HuH-7 (cell line): ENCODE results near the gene KRTAP17-1.
"Not testable (repeated sequence)": the region's sequence is repeated elsewhere in the genome, so short reads cannot be mapped to it uniquely, and the experiment has no call there.

ENCODE experiments used
- DNase-seq: peaks from one replicate; pipeline ENCODE4 v3.0.0; 2011; ENCODE audit warnings: low spot score

The KRTAP17-1 gene

DNA sequence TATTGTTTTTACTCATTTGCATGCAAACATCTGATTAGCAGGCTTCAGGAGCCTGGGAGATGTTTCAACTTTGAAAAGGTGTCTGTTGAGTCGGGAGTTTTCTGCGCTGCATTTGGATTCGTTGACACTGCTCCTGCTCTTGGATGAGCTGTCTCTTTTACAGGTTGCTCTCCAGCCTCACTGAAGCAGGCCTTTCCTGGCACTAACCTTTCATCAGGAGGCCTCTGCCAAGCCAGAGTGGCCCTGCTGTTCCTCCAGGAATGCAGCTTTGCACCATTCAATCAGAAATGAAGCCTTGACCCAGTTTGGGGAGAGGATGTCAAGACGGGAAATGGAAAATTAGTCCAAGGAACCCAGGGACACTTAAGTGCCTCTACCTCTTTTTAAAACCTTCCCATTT lies 12.5 kb downstream of the KRTAP17-1 start:
- no peak for DNase-seq

GRCh38 chr17:41301916-41302901 lies 13.3 kb downstream of the KRTAP17-1 start, which contains the start of gene KRTAP29-1:
TSS of gene KRTAP29-1 (minus strand) at chr17:41302851. CDS start at chr17:41302851, 0 bp downstream.
- DNase-seq = no peak

GRCh38 chr17:41301204-41301790 lies 14.2 kb downstream of the KRTAP17-1 start:
- DNase-seq = no peak

DNA sequence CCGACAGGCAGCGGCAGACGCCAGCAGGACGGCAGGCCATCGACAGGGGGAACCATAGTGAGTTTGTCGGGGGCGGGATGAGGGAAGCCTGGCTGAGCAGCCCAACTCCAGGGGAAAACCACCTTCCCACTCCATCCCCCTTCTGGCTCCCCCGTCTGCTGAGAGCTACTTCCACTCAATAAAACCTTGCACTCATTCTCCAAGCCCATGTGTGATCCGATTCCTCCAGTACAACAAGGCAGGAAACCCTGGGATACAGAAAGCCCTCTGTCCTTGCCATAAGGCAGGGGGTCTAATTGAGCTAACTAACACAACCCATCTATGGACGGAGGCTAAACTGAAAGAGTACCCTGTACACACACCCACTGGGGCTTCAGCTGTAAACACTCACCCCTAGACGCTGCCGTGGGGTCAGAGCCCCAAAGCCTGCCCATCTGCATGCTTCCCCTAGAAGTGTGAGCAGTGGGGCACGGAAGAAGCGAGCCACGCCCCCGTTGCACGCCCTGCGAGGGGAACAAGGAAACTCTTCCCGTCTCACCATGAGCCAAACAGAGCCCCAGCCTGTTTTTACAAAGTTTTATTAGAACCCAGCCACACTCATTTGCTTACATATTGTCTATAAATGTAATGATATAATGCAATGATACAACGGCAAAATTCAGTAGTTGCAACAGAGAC lies 16.9 kb downstream of the KRTAP17-1 start:
- no peak for DNase-seq

DNA sequence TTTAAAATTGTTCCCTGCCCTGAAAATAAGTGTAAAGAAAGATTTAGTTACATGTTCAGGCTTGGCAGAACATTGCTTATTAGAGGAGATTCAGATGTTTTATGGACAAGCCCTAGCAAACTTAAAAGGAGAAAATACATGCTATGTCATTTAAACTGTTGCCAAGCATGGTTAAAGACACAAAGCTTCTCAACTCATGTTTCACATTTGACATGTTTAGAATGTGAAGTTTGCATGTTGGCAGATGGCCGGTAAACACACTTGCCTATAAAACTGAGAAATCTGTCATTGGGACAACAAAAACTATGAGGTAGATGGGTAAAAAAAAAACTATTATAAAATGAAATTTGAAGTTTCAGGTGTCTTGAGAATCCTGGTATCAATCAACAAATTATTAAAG lies 18.7 kb downstream of the KRTAP17-1 start:
- no peak for DNase-seq

DNA sequence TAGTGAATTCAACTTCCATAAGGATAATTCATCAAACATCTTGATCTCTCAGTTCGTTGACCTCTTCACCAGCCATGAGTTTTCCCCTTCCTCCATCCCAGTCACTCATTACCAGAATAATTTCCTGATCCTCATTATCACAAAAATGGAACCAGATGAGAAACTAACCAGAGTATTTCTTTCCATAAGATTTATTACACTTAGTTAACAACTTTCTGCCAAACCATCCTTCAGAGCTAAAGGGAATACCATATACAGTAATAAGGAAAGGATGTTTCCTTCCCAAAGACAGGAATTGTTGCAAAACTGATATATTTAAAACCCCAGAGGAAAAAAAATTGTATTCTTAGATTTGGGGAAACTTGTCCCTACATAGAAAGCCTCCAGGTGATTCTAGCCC lies 21.5 kb downstream of the KRTAP17-1 start:
- no peak for DNase-seq

DNA sequence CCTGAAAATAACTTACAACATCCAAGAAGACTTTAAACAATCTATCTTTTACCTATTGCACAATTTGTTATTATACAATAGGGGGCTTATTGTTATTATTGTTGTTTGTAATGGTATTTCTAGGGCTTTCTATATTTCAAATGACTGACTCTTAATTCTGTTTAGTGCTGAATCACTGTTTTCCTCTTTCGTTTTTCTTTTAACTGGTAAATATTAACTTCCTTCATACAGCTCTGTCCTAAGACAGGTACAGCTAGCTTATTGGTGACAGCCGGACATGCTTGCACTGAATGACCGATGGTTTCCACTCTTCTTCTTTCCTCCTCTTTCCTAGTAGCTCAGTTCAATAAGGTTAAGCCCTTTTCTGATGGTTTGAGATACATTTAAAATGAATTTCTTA lies 28.5 kb downstream of the KRTAP17-1 start:
- no peak for DNase-seq

GRCh38 chr17:41284546-41284945 lies 31.0 kb downstream of the KRTAP17-1 start:
- DNase-seq = no peak

GRCh38 chr17:41284043-41284442 lies 31.5 kb downstream of the KRTAP17-1 start:
- no peak for DNase-seq

DNA sequence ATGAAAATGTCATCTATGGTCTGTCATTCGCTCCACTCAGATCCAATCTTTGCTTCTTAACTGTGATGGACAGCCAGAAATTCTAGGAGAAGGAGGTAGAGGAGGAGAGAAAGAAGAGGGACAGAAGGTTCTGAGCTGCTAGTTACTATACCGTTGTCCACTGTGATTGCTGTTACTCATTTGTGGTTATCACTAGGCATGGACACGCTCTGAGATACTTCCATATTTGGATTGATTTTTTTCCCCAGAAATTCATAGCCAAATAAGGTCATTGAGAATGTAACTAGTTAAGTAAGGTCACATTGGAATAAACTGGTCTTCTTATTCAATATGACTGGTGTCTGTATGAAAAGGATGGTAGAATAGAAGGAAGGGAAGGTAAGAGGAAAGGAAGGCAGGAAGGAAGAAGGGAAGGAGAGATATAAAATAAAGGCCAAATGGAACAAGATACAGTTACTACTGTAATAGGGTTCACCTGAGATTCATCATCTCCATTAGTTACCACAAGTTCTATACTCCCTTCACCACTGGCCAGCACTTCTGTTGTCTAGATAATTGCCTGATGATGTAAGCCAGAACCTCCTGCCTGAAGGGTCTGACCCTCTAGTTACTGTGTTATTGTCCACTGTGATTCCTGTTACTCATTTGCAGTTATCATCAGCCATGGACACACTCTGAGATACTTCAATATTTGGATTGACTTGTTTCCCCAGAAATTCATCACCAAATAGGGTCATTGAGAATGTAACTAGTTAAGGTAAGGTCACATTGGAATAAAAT lies 37.1 kb downstream of the KRTAP17-1 start:
- no peak for DNase-seq

GRCh38 chr17:41275648-41276190 lies 39.8 kb downstream of the KRTAP17-1 start, which contains the start of gene KRTAP9-7:
TSS of gene KRTAP9-7 (plus strand) at chr17:41275698. CDS start at chr17:41275698, 0 bp downstream.
- DNase-seq = not testable (repeated sequence)

GRCh38 chr17:41271858-41272257 lies 43.7 kb downstream of the KRTAP17-1 start:
- DNase-seq = no peak

GRCh38 chr17:41271323-41271722 lies 44.2 kb downstream of the KRTAP17-1 start:
- DNase-seq = not testable (repeated sequence)

GRCh38 chr17:41267711-41268110 lies 47.8 kb downstream of the KRTAP17-1 start:
- no peak for DNase-seq

GRCh38 chr17:41265078-41265477 lies 50.4 kb downstream of the KRTAP17-1 start, which contains the start of gene KRTAP9-6:
TSS of gene KRTAP9-6 (plus strand) at chr17:41265378. CDS start at chr17:41265378, 0 bp downstream.
- DNase-seq = no peak
